Heart right ventricle (tissue), 16 donors: ENCODE results near the gene PTPRD. TPM values are rescaled to one million over a fixed set of nuclear protein-coding genes. Genes with fewer than 3 reads are reported as not detected.

Experiments
- ATAC-seq, 8 donors: fragments of 200-7000 bp; cut with Tn5 transposase; one replicate each; pipeline ENCODE4 v1.9.1; 2020; ENCODE audit warnings: mild to moderate bottlenecking in 8 of 8, moderate library complexity in 8 of 8, moderate number of reproducible peaks in 1 of 8
- DNase-seq, 2 donors: peaks; one replicate each; pipeline ENCODE4 v3.0.0-alpha.2; 2020
- H3K27ac ChIP-seq, 10 donors: fragments of 200-600 bp; sonication (generic) in 2 of 10; one replicate each; pipeline versions ENCODE4 v1.5.0 to v1.8.0; 2020 to 2022; ENCODE audit warnings: mild to moderate bottlenecking in 3 of 10
- H3K27me3 ChIP-seq, 7 donors: fragments of 200-600 bp; one replicate each; pipeline ENCODE4 v1.8.0; 2021 to 2022; ENCODE audit warnings: mild to moderate bottlenecking in 2 of 7
- H3K36me3 ChIP-seq, 9 donors: fragments of 200-600 bp; sonication (generic) in 1 of 9; one replicate each; pipeline versions ENCODE4 v1.5.0 to v1.8.0; 2020 to 2022; ENCODE audit warnings: mild to moderate bottlenecking in 2 of 9
- H3K4me1 ChIP-seq, 9 donors: fragments of 200-600 bp; sonication (generic) in 1 of 9; one replicate each; pipeline versions ENCODE4 v1.5.0 to v1.8.0; 2020 to 2022; ENCODE audit warnings: mild to moderate bottlenecking in 4 of 9
- H3K4me3 ChIP-seq, 10 donors: fragments of 200-600 bp; sonication (generic) in 2 of 10; one replicate each; pipeline versions ENCODE4 v1.5.0 to v1.8.0; 2020 to 2022; ENCODE audit warnings: mild to moderate bottlenecking in 7 of 10, moderate library complexity in 2 of 10
- H3K9me3 ChIP-seq, 11 donors: fragments of 200-600 bp in 10 of 11; sonication (generic) in 2 of 11; one replicate each; pipeline versions ENCODE4 v1.5.0 to v1.8.0; 2013 to 2022; ENCODE audit warnings: mild to moderate bottlenecking in 2 of 11, control low read depth in 1 of 11, moderate library complexity in 1 of 11
- WGBS, 2 donors: extraction: QIAGEN DNeasy Blood & Tissue Kit; methylation state at CpG; one replicate each; pipeline ENCODE4 v1.1.7; 2013; ENCODE audit warnings: inconsistent platforms in 1 of 2; 5-methylcytosine and 5-hydroxymethylcytosine counted together
- intact Hi-C, 10 donors: fragments of 100-400 bp; cut with DNase I; formaldehyde crosslinking; loops; one replicate each; pipeline versions ENCODE4 v1.11.1 to v1.14.2; 2022
- polyA plus RNA-seq, 2 donors: library from polyadenylated mRNA; stranded (reverse); fragments of 200-250 nt; gene quantifications; one replicate each; pipeline ENCODE4 v1.2.3, GENCODE V29; 2013
- total RNA-seq, 10 donors: library from RNA; stranded (reverse); fragmentation: NEBNext Ultra II Directional in 3 of 10; extraction: Animal tissue kit (Norgen Biotek cat#: 25700) in 3 of 10; gene quantifications; one replicate each; pipeline versions ENCODE4 v1.2.1 to v1.2.4, GENCODE V29; 2021 to 2023
- TF ChIP-seq, protein P1 (sequence below), 9 donors: fragments of 200-600 bp; sonication (generic) in 2 of 9; IDR thresholded peaks; one replicate each; pipeline versions ENCODE4 v1.5.0 to v1.8.0; 2021 to 2022; ENCODE audit warnings: antibody characterized with exemption in 9 of 9, mild to moderate bottlenecking in 5 of 9, moderate library complexity in 1 of 9
- donor health status: Arrhythmogenic right ventricular cardiomyopathy.
- donor health status: ischemic (EF 13 %, LVEDD 7.1; RV severe dilation, severe dysfunction).
- donor health status: healthy with polysubstance abuse.
- donor health status: DM: no; HTN: yes; CAD: no.
- donor health status: DM: no; HTN: no; CAD: no.
- donor health status: ischemic (EF 25% LVEDD 6.9; RV normal size, moderate dysfunction).
- donor health status: ischemic (EF 25% LVEDD 5.7; RV mildly dilated, moderate dysfunction).
- donor health status: healthy.
- donor health status: DM: yes; HTN: yes; CAD: no.
- donor health status: Ischemic cardiomyopathy.
- donor health status: ischemic (EF 35%, LVEDD 5.7; RV mildly dilated, moderate dysfunction).
- donor health status: nonischemic (EF 11% LVEDD 7.7; RV severe dilation, severe dysfunction).
- donor health status: DM: yes; HTN: yes; CAD: no.
- donor health status: PGD.
- donor health status: ischemic (EF 29% LVEDD 5.4; RV normal size, mild dysfunction).
- donor health status: nonischemic (EF 23%, LVEDD 6.1; RV moderate dilation, normal function).

Gene PTPRD
- total and polyA plus RNA-seq, 12 donors: 1.4 to 25.2 (median 13.0) TPM

GRCh38 chr9:8855046-8855445 lies 1757.8 kb downstream of the PTPRD start:
- H3K27ac ChIP-seq: no peak overlapping the region
- ATAC-seq (no peak), DNase-seq (no peak)
- H3K27me3 ChIP-seq: peaks cover 0 to 51% (median 8%) of the 10 kb centered on the region in 7 donors
- intact Hi-C loops: loop anchor here in 2 of 10 donors (10.0 kb wide), 2 partner anchors 240 to 370 kb away; no protein-coding TSS in a partner anchor
- no peaks in the 10 kb centered on the region for H3K9me3 ChIP-seq
- 73 to 75% methylated on average over 1 of the region's 1 CpG for WGBS, 2 donors
- TF ChIP-seq, protein P1, sequence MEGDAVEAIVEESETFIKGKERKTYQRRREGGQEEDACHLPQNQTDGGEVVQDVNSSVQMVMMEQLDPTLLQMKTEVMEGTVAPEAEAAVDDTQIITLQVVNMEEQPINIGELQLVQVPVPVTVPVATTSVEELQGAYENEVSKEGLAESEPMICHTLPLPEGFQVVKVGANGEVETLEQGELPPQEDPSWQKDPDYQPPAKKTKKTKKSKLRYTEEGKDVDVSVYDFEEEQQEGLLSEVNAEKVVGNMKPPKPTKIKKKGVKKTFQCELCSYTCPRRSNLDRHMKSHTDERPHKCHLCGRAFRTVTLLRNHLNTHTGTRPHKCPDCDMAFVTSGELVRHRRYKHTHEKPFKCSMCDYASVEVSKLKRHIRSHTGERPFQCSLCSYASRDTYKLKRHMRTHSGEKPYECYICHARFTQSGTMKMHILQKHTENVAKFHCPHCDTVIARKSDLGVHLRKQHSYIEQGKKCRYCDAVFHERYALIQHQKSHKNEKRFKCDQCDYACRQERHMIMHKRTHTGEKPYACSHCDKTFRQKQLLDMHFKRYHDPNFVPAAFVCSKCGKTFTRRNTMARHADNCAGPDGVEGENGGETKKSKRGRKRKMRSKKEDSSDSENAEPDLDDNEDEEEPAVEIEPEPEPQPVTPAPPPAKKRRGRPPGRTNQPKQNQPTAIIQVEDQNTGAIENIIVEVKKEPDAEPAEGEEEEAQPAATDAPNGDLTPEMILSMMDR (IDR thresholded peaks at IDR 0.05): peak in 6 of 9 donors; percentile 17 to 55 (median 46)
- H3K36me3 ChIP-seq: no peaks in the 10 kb centered on the region
- H3K4me1 ChIP-seq: peaks cover 0 to 29% (median 4%) of the 10 kb centered on the region in 9 donors
- H3K4me3 ChIP-seq: no peak overlapping the region

DNA sequence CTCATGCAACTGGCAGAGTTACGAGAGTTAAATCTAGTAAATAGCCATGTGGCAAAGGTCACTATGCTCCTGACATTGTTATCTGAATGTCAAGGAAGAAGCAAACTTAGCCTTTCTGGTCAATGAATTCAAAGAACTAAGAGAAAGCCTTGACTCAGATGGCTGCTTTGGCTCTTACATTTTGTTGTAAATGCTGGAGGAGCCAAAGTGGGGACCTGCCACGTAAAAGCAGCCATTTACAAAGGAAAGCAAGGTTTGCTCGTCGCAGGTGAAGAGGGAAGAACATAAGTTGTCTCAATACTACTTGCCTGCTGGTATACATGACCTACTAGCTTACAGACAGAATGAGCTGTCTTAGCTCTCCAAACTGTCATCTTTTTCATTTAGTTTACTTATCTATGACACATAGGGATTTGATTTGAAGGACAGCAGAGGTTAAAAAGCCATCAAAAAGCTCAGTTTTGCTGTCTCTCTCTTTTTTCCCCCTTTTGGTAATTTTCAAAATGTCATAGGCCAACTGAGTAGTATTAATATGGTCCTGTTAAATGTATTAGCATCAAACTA lies 1760.4 kb downstream of the PTPRD start:
- TF ChIP-seq, protein P1 (IDR thresholded peaks at IDR 0.05): no peak
- no peak for ATAC-seq
- Histone ChIP-seq H3K27ac (no peak overlapping the region), H3K4me3 (no peak overlapping the region), H3K36me3 (no peaks in the 10 kb centered on the region), H3K27me3 (peaks cover 0 to 36% (median 5%) of the 10 kb centered on the region in 7 donors), H3K9me3 (no peaks in the 10 kb centered on the region), H3K4me1 (peaks cover 0 to 24% (median 4%) of the 10 kb centered on the region in 9 donors)
- intact Hi-C loops: loop anchor here in 2 of 10 donors (10.0 kb wide), 2 partner anchors 238 to 368 kb away; no protein-coding TSS in a partner anchor
- DNase-seq: no peak
- WGBS, 2 donors: 84 to 88% methylated on average over 4 of the region's 4 CpGs

DNA sequence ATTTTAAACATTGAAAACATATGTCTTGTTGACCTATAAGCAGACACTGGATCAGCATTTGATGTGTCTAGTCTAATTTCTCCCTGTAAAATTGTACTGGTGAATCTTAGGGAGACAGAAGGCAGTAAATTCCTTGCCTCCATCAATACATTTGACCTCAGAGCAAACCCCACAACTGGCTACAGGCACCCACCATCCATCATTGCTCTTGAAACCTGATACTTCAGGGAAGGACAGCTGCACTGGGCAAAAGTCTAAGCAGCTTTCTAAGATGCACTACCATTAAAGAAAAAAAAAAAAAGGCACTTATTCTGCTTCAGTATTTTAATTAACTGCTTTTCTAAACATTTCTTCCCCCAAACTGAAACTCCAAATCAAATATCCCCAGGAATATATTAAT lies 1761.9 kb downstream of the PTPRD start:
- Histone ChIP-seq H3K4me3 (no peak overlapping the region), H3K9me3 (no peaks in the 10 kb centered on the region), H3K4me1 (peaks cover 0 to 11% (median 2%) of the 10 kb centered on the region in 9 donors), H3K27me3 (peaks cover 0 to 21% (median 0%) of the 10 kb centered on the region in 7 donors), H3K27ac (no peak overlapping the region), H3K36me3 (no peaks in the 10 kb centered on the region)
- no peak for ATAC-seq
- intact Hi-C loops: loop anchor here in 2 of 10 donors (10.0 kb wide), 2 partner anchors 236 to 366 kb away; no protein-coding TSS in a partner anchor
- DNase-seq: no peak
- TF ChIP-seq, protein P1 (IDR thresholded peaks at IDR 0.05): no peak

DNA sequence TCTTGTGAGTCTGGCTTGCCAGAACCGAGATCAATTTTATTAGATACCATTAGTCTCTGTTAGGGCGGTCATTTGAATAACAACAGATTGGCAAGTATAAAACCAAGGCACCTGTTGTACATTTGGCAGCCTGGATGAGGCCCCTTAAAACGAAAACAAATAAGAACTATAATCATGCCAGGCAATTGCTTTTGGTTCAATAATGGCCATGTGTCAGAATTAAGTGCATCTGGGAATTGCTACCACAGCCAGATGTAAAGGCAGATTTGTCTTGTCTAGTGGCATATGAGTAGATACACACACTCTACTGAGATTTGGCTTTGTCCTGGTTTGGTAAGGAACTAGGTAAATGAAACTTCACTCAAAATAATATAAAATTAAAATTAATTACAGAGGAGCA lies 1767.0 kb downstream of the PTPRD start:
- no peak for ATAC-seq
- intact Hi-C loops: no loop called here
- Histone ChIP-seq H3K4me3 (no peak overlapping the region), H3K9me3 (no peaks in the 10 kb centered on the region), H3K36me3 (no peaks in the 10 kb centered on the region), H3K4me1 (peaks cover 0 to 17% (median 0%) of the 10 kb centered on the region in 9 donors), H3K27ac (peak overlapping the region in 5 of 10 donors; percentile 23 to 69 (median 46)), H3K27me3 (no peaks in the 10 kb centered on the region)
- TF ChIP-seq, protein P1 (IDR thresholded peaks at IDR 0.05): no peak
- no peak for DNase-seq
- WGBS, 2 donors: 61 to 62% methylated on average over 3 of the region's 3 CpGs
